ENCODE measurements around the gene CUBN. TPM values are rescaled to one million over a fixed set of nuclear protein-coding genes. Genes with fewer than 3 reads are reported as not detected.

CUBN gene
- total and polyA plus RNA-seq, 2 of the 13 experiments (the other 11 are each of a cell fraction or from before 2014, with no cell fraction given), result 0.27 to 0.32 TPM

DNA sequence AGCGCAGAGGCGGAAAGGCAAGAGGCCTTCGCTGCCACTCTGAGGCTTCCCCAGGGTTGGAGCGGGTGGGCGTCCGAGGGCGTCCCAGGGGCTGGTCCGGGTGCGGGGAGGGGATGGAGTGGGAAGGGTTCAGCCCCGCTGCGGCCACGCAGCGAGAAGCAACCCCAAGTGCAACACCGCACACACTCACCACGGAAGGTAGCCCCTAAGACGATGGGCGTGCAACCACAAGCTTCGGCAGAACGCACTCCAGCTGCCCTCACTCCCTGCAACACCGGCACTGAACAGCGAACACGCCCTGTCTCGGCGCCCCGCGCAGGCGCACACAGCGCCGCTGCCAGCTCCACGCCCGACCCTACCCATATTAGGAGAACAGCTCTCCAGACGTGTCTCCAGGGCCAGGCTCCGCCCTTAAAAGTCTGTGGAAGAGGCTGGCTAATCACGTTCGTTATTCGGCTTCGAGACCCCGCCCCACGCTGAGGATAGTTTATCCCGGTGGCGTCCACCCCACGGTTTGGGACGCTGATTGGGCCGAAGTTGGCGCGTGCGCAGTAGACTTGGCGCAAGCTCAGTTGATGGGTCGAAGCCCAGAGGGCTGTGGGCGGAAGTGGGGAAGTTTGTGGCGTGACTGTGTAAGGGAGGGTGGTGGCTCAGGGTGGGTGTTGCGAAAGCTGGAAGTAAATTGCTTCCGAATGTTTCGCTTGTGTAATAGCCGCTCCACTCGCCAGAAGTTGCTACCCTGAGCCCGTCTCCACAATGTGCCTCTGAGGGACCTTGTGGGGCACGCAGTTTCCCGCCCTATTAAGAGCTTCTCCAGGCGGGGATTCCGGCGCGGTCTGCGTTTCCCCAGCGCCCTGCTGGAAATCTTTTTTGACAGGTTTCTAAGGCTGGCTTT lies 312.2 kb downstream of the CUBN start, which contains the start of gene RSU1 (continued):
- TF ChIP-seq, protein P1, sequence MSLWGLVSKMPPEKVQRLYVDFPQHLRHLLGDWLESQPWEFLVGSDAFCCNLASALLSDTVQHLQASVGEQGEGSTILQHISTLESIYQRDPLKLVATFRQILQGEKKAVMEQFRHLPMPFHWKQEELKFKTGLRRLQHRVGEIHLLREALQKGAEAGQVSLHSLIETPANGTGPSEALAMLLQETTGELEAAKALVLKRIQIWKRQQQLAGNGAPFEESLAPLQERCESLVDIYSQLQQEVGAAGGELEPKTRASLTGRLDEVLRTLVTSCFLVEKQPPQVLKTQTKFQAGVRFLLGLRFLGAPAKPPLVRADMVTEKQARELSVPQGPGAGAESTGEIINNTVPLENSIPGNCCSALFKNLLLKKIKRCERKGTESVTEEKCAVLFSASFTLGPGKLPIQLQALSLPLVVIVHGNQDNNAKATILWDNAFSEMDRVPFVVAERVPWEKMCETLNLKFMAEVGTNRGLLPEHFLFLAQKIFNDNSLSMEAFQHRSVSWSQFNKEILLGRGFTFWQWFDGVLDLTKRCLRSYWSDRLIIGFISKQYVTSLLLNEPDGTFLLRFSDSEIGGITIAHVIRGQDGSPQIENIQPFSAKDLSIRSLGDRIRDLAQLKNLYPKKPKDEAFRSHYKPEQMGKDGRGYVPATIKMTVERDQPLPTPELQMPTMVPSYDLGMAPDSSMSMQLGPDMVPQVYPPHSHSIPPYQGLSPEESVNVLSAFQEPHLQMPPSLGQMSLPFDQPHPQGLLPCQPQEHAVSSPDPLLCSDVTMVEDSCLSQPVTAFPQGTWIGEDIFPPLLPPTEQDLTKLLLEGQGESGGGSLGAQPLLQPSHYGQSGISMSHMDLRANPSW (CRISPR knock-in tag; IDR thresholded peaks at IDR 0.05; ENCODE audit: borderline replicate concordance), result peak; percentile 66; the same call in 1 of the 2 replicates
- TF ChIP-seq, protein P2, sequence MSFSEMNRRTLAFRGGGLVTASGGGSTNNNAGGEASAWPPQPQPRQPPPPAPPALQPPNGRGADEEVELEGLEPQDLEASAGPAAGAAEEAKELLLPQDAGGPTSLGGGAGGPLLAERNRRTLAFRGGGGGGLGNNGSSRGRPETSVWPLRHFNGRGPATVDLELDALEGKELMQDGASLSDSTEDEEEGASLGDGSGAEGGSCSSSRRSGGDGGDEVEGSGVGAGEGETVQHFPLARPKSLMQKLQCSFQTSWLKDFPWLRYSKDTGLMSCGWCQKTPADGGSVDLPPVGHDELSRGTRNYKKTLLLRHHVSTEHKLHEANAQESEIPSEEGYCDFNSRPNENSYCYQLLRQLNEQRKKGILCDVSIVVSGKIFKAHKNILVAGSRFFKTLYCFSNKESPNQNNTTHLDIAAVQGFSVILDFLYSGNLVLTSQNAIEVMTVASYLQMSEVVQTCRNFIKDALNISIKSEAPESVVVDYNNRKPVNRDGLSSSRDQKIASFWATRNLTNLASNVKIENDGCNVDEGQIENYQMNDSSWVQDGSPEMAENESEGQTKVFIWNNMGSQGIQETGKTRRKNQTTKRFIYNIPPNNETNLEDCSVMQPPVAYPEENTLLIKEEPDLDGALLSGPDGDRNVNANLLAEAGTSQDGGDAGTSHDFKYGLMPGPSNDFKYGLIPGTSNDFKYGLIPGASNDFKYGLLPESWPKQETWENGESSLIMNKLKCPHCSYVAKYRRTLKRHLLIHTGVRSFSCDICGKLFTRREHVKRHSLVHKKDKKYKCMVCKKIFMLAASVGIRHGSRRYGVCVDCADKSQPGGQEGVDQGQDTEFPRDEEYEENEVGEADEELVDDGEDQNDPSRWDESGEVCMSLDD (CRISPR knock-in tag; IDR thresholded peaks at IDR 0.05; ENCODE audit: borderline replicate concordance), result no peak
- TF ChIP-seq, protein P3, sequence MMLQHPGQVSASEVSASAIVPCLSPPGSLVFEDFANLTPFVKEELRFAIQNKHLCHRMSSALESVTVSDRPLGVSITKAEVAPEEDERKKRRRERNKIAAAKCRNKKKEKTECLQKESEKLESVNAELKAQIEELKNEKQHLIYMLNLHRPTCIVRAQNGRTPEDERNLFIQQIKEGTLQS (CRISPR knock-in tag; IDR thresholded peaks at IDR 0.05), result 0 out of 2 replicates have a peak, but pooled peaks have one; percentile 34
- TF ChIP-seq ZFP82 (CRISPR knock-in tag; IDR thresholded peaks at IDR 0.05; ENCODE audit: borderline replicate concordance), result no peak
- peak; percentile 91 for TF ChIP-seq ZNF605 (CRISPR knock-in tag; IDR thresholded peaks at IDR 0.05)
- TF ChIP-seq ZNF572 (CRISPR knock-in tag; IDR thresholded peaks at IDR 0.05), result no peak
- TF ChIP-seq, protein P4, sequence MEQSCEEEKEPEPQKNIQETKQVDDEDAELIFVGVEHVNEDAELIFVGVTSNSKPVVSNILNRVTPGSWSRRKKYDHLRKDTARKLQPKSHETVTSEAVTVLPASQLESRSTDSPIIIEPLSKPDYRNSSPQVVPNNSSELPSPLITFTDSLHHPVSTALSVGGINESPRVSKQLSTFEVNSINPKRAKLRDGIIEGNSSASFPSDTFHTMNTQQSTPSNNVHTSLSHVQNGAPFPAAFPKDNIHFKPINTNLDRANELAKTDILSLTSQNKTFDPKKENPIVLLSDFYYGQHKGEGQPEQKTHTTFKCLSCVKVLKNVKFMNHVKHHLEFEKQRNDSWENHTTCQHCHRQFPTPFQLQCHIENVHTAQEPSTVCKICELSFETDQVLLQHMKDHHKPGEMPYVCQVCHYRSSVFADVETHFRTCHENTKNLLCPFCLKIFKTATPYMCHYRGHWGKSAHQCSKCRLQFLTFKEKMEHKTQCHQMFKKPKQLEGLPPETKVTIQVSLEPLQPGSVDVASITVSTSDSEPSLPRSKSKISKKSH (CRISPR knock-in tag; IDR thresholded peaks at IDR 0.05; ENCODE audit: borderline replicate concordance), result peak; percentile 62; the same call in 1 of the 2 replicates
- TF ChIP-seq TBX3 (IDR thresholded peaks at IDR 0.05; ENCODE audit: borderline replicate concordance), result no peak
- TF ChIP-seq SPEN (CRISPR knock-in tag; IDR thresholded peaks at IDR 0.05; ENCODE audit: low read depth), result peak; percentile 65
- 0 out of 2 replicates have a peak, but pooled peaks have one; percentile 56 for TF ChIP-seq ZNF543 (CRISPR knock-in tag; IDR thresholded peaks at IDR 0.05)
- peak; percentile 31; the same call in 1 of the 2 replicates for TF ChIP-seq ZNF224 (CRISPR knock-in tag; IDR thresholded peaks at IDR 0.05)
- peak; percentile 56; the same call in 1 of the 2 replicates for TF ChIP-seq ZNF274 (CRISPR knock-in tag; IDR thresholded peaks at IDR 0.05)
- peak; percentile 28; the same call in 1 of the 2 replicates for TF ChIP-seq SOX13 (IDR thresholded peaks at IDR 0.05)
- TF ChIP-seq SOX13 (CRISPR knock-in tag; conservative IDR thresholded peaks at IDR 0.05 in 1 of 2, IDR thresholded peaks at IDR 0.05 in 1 of 2), result peak in 1 of 2 experiments; percentile 41; a peak in 1 of 4 replicates
- TF ChIP-seq ZBTB7B (CRISPR knock-in tag; IDR thresholded peaks at IDR 0.05), result 0 out of 2 replicates have a peak, but pooled peaks have one; percentile 38
- peak; percentile 48; the same call in 1 of the 2 replicates for TF ChIP-seq FOSL2 (CRISPR knock-in tag; IDR thresholded peaks at IDR 0.05)
- TF ChIP-seq SAP130 (CRISPR knock-in tag; IDR thresholded peaks at IDR 0.05; ENCODE audit: low read depth), result peak; percentile 92
- TF ChIP-seq SMARCE1 (IDR thresholded peaks at IDR 0.05; ENCODE audit: borderline replicate concordance), result no peak
- TF ChIP-seq PHF8 (CRISPR knock-in tag; IDR thresholded peaks at IDR 0.05), result peak; percentile 76
- peak; percentile 58 for TF ChIP-seq SALL1 (CRISPR knock-in tag; IDR thresholded peaks at IDR 0.05)
- peak; percentile 32; the same call in 1 of the 2 replicates for TF ChIP-seq KLF6 (CRISPR knock-in tag; IDR thresholded peaks at IDR 0.05)
